GM18867 (cell line): ENCODE data around the gene TSKU.

Experiments
- ATAC-seq: cut with Tn5 transposase; IDR thresholded peaks from one replicate; pipeline ENCODE4 v1.9.1; 2021; ENCODE audit warnings: mild to moderate bottlenecking, moderate library complexity; ENCODE audit not compliant: unreplicated experiment

The TSKU gene

GRCh38 chr11:76844511-76844910 lies 61.4 kb downstream of the TSKU start:
- ATAC-seq = no peak

DNA sequence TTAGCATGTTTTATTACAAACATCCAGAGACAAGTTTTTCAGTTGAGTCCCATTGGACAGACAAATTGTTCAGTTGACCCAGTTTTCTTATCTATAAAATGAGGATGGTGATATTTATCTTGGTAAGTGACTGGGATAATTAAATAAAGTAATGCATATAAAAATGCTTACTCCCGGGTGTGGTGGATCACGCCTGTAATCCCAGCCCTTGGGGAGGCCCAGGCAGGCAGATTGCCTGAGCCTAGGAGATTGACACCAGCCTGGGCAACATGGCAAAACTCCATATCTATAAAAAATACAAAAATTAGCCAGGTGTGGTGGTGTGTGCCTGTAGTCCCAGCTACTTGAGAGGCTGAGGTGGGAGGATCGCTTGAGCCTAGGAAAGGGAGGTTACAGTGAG lies 61.9 kb downstream of the TSKU start:
- ATAC-seq = no peak

DNA sequence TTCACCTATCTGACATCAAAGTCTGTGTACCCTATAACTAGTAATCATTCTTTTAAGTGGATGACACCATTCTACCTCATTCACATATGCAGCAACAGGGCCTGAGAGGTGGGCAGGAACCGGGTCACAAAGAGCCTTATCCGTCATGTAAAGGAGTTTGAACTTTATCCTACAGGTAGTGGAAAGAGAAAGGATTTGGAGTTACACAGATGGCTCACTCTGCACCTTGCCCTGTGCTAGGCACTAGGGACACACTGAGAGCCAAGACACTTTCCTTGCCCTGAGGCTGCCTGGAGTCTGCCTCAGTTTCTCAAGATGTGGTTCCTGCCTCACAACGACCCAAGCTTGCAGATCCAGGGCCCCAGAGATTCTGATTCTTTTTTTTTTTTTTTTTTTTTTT lies 63.3 kb downstream of the TSKU start:
- ATAC-seq = no peak
